GM21390 (cell line): Measurements from ENCODE around the gene RESP18.
"Not testable (repeated sequence)": the region's sequence is repeated elsewhere in the genome, so short reads cannot be mapped to it uniquely, and the experiment has no call there.

Experiments used
- ATAC-seq: cut with Tn5 transposase; IDR thresholded peaks from one replicate; pipeline ENCODE4 v1.9.1; 2021; ENCODE audit not compliant: unreplicated experiment

RESP18 gene

GRCh38 chr2:219292616-219293015 lies 39.9 kb downstream of the RESP18 start:
- ATAC-seq, result no peak

DNA sequence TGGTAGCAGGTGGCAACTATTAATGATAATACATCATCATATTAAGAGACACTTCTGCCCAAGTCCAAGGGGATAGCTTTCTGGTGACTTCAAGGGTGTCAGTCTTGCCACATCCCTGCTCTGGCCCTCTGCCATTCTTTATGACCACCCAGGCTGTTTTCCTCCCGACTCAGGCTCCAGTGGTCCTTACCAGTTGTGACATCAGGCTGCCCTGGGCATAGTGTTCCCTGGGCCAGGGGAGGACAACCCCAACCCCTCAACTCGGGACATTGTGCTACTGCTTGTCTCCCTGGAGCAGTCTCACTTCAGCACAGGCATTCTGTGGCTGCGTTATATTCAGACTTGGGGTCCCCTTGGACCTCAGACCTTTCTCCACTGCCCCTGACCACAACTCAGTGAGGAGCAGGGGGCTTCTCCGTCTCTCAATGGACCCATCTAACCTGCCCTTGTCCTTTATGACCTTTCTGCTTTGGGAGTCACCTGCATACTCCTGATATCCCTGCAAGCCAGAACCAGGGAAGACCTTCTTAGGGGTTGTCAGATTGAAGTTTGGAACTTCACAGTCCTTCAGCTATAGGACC lies 40.5 kb downstream of the RESP18 start:
- ATAC-seq, result no peak

- no peak for ATAC-seq
Observed at GRCh38 chr2:219291394-219291793, 41.1 kb downstream of the RESP18 start.

DNA sequence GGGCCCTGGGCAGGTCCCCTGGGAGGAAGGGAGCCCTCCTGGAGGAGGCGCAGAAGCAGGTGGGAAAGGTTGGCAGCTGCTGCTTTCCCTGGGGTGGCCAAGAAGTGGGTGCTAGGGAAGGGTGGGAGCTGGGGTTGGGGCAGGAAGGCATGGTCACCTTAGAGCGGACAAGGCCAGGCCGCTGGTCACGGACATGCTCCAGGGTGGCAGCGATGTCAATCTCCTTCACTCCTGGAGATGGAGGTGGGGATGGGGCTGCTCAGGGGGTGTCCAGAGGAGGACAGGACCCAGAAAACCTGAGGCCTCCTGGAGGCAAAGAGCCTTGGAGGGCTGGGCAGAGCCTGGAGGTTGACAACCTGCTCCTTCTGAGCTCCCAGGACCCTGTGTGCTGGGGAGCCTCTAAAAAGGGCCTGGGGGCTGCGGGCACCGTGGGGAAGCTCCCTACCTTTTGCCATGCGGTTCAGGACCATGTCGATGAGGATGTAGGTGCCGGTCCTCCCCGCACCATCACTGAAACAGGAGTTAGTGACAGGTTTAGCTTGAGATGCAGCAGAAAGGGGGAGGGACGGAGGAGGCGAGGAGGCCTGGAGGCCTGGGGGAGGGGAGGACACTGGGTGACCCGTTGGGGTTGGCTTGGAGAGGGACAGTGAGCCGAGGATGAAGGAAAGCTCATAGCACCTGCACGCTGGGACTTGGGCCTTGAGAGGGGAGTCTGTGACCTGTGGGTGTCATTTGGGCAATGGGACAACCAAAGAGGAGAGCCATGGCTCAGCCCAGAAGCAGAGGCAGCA lies 42.0 kb downstream of the RESP18 start:
- ATAC-seq, result no peak

- ATAC-seq, result no peak
Observed at GRCh38 chr2:219289537-219290361, 42.8 kb downstream of the RESP18 start.

DNA sequence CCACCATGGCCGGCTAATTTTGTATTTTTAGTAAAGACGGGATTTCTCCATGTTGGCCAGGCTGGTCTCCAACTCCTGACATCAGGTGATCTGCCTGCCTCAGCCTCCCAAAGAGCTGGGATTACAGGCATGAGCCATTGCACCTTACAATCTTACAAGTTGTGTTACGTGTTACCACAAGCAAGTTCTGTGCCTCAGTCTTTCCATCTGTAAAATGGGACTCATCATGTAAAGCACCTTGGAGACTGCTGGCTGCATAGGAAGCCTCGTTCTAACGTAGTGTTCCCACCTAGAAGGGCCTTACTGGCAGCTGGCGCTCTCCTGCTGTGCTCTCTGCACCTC lies 43.4 kb downstream of the RESP18 start:
- ATAC-seq, result no peak

GRCh38 chr2:219287580-219288265 lies 44.8 kb downstream of the RESP18 start:
- ATAC-seq, result no peak

- not testable (repeated sequence) for ATAC-seq
Observed at GRCh38 chr2:219287116-219287440, 45.5 kb downstream of the RESP18 start.

- ATAC-seq, result no peak
Observed at GRCh38 chr2:219286436-219287115, 46.0 kb downstream of the RESP18 start.

- no peak for ATAC-seq
Observed at GRCh38 chr2:219285894-219286425, 46.6 kb downstream of the RESP18 start.

DNA sequence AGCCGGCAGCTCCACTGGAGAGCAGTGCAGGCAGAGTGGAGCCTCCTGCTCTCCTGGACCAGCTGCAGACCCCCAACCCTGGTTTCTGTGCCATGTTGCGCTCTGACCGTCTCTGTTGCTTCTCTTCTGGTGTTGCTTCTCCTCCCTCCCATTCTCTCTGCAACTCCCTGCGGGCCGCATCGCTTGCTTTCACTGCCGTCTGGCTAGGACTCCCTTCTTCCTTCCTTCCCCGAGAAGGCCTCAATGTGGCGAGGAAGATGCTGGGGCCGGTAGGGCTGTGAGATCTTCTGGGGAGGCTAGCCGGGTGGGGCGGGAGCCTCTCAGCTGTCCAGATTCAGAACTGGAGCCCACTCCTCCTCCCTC lies 47.2 kb downstream of the RESP18 start:
- ATAC-seq, result no peak

- no peak for ATAC-seq
Observed at GRCh38 chr2:219284501-219285372, 47.8 kb downstream of the RESP18 start.

DNA sequence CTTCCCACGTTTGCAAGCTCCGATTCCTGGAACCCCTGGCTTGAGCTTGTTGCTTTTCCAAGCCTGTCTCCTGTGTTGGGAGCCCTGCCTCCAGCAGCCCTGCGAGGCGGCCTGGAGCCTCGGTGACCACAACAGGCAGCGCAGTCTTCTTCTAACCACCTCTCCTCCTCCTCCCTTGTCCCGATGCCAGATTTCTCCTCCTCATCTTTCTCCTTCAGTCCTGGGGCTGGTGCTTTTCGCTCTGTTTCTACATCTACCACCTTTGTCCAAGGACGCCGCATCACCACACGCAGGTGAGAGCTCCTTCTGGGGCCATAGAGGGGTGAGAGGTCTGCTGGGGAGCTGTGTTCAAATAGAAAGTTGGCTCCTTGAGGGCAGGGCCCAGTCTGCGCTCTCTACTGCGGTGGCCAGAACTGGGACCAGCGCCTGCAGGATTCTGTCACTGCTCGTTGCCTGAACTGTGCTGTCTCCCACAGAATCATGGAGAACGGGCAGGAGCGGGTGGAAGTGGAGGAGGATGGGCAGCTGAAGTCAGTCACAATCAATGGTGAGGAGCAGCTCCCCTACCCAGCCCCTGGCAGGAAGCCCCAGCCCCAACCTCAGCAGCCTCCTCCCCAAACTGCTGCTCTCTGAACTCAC lies 49.5 kb downstream of the RESP18 start:
- no peak for ATAC-seq

DNA sequence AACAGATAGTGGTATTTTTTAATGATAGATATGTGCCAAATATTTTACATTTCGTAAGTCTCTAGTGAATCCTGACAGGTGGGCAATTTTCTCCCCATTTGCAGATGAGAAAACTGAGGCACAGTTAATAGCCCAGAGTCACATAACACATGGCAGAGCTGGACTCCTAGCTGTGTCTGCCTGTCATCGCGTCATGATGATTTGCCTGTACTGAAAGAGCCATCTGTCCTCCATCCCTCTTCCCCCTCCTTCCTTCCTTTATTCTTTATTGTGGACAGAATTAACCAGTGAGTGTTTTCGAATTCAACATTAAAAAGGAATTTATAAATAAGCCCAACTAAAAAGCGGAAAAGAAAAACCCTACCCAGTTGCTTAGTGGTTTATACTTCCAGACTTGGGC lies 50.2 kb downstream of the RESP18 start:
- ATAC-seq, result no peak

DNA sequence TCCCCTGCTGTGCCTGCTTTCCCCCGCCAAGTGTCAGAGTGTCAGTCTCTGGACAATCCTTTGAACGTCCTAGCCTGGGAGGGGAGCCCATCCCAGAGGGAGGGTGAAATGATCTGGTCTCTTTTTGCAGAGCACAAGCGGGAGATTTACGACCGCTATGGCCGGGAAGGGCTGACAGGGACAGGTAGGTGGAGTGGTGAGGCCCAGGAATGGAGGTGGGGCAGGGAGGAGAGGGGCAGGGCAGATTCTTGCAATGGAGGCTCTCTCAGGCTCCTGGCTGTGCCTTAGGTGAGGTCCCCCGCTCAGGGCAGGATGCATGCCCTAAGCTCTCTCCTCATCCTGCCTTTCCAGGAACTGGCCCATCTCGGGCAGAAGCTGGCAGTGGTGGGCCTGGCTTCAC lies 51.0 kb downstream of the RESP18 start:
- no peak for ATAC-seq

- ATAC-seq, result no peak
Observed at GRCh38 chr2:219280651-219281050, 51.9 kb downstream of the RESP18 start.

DNA sequence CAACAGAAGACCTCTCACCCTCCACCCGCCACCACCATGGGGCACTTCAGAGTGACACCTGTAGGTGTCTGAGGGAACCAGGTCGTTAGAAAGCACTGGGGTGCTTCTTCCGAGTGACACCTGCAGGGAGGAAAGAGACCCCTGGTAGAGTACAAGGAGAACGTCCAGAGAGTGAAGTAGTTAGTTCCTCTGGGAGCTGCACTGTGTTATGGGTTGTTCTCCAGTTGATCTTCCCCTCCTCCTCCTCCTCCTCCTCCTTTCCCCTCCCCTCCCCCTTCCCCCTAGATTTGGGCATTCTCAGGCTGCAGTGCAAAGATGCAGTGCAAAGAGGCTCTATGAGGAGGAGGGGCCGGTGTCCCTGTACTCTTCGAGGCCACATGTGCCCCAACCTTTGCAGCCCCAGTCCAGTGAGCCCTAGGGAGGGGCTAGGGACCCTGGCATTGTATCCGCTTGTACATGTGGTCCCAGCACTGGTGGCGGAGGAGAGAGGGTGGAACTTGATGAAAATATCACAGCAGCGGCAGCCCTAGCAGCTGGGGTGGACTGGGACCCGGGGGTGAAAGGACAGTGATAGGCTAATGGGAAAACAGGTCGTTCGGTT lies 52.5 kb downstream of the RESP18 start:
- no peak for ATAC-seq

DNA sequence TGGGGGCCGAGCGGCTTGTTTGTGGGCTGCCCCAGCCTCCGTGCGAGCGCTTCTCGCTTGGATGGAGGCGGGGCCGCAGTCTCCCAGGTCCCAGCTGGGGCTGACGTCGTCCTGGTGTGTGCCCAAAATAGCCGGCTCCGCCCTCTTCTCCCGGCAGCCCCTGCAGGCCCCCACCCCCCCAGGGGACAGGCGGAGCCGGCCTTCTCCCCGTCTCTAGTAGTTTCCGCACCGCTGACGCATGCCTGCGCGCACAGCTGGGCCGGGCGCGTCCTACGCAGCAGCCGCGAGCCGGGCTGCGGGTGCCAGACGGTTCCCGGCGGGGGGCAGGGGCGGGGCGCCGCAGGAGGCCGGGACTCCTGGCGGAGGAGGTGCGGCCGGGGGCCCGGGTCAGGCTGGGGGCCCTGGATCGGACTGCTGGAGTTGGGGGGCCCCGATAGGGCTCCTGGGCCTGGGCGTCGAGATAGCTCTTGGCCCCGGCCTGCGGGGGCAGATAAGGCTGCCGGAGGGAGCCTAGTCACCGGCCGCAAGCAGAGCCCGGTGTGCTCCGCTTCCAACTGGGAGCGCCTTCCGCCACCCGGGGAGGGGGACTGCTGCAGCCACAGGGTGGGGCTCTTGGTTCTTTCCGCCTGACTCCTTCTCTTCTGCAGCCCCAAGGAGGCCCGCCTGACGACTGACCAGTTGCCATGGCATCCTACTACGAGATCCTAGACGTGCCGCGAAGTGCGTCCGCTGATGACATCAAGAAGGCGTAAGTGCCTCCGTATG lies 53.2 kb downstream of the RESP18 start, which contains the start of gene DNAJB2:
Gene DNAJB2 (plus strand): TSS at position 216 of the 765 bp plus-strand sequence. CDS start 468 bp downstream, at position 684.
- peak; percentile 86 for ATAC-seq
